CD4-positive, alpha-beta T cell treated with Interleukin-15 for 1 hour (primary cell): ENCODE measurements around the gene CHAD.
"Not testable (repeated sequence)": the region's sequence is repeated elsewhere in the genome, so short reads cannot be mapped to it uniquely, and the experiment has no call there.

Experiments
- DNase-seq: peaks from one replicate; pipeline ENCODE4 v3.0.0-alpha.2; 2020

CHAD gene

GRCh38 chr17:50452630-50453300, 15.9 kb downstream of the CHAD start:
- no peak for DNase-seq

GRCh38 chr17:50451943-50452629, 16.6 kb downstream of the CHAD start:
- no peak for DNase-seq

DNA sequence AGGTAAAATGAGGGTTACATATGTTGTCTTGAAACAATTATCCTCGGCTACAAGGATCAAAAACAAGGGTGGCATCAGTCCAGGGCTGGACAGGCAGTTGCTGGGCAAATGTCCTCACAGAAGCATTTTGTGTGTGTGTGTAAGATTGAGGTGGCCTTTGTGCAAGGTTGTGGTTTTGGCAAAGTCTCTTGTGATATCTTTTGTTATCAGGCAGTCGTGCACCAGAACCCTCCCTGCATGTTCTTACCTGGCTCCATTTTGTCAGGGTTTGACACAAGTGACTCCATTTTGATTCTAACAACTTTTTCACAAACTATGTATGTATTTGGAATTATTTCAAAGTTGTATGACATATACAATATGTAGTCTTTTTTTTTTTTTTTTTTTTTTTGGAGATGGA, 20.0 kb downstream of the CHAD start:
- no peak for DNase-seq

DNA sequence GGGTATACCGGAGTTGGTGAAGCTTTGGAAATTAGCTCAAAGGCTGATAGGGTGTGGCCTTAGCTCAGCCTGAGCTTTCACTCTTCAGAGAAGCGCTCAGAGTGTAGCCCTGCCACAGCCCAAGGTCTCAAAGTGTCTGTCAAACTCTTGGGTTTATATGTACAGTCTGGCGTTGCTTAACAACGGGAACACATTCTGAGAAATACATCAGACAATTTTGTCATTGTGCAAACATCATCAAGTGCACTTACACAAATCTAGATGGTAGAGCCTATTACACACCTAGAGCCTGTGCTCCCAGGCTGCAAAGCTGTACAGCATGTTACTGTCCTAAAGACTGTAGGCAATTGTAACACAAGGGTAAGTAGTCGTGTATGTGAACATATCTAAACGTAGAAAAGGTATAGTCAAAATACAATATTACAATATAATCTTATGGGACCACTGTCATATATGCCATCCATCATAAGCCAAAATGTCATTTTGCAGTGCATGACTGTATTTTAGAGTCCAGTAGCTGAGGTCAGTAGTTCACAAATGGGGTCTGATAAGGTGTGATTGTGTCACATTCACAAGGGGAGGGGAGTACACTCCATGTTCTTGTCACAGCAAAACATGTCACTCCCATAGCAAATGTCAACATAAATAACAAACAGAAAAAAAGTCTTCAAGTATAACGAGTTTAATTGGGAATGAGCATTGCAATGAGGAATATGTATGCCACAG, 20.6 kb downstream of the CHAD start:
- DNase-seq: no peak

DNA sequence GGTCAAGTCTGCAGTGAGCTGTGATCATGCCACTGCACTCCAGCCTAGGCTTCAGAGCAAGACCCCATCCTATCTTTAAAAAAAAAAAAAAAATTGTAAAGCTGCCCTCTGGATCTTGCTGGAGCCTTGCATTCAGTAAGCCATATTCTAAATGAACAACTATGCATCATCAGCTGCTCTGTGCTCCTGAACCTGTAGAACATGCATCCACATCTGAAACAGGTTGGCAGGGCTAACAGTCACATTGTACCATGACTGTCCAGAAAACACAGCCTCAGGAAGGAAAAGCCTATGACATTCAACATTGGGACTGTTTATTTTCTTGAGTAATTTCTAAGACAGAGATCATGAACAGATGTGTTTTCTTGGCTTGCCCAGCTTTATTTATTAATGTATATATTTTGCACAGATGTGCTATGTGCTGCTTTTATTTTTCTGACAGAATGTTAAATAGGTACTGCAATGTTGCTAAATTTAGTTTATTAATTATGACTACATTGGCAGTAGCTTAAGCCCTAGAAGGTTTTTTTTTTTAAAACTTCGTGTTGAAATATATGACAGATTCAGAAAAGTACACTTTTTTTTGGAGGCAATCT, 22.9 kb downstream of the CHAD start:
- DNase-seq: no peak

DNA sequence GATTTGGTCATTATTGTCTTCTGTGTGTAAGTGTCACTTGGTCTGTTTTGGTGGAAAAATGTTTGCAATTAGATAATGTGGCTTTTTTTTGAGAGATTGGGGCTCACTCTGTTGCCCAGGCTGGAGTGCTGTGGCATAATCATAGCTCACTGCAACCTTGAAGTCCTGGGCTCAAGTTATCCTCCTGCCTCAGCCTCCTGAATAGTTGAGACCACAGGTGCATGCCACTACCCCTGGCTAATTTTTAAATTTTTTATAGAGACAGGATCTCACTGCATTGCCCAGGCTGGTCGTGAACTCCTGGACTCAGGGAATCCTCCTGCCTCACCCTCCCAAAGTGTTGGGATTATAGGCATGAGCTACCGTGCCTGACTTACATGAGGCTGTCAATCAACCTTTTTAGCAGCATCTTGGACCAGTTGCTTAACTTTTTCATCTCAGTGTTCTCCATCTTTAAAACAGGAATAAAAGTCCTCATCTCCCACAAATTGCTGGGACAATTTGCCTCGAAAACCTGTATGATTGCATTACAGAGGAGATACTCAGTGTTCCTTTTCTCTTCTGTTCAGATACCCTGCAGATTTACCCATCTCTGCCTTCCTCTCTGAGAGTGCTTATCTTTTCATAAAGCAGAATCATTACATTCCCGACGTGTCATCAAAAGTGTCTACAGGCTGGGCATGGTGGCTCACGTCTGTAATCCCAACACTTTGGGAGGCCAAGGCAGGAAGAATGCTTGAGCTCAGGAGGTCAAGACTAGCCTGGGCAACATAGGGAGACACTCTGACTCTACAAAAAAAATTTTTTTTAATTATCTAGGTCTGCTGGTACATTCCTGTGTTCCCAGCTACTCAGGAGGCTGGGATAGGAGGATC, 23.6 kb downstream of the CHAD start:
- no peak for DNase-seq

DNA sequence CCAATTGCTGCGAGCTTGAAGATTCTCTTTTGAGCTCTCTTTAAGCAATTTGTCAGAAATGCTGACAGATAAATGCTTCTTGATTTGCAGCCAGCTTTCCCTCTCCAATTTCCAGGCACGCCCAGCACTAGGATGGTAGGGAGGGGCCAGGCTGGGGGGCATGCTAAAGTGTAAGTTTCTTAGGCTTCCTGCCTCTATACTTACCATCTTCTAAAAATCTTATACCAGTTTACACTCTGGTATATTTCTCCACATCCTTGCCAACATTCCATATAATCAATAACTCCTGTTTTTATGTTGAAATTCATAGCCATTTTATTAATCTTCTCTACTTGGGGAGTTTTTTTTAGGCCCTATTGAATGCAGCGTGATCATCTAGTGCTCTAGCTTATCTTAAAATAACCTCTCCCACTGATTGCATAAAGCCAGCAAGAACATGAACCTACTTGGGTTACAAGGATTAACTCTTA, 25.1 kb downstream of the CHAD start:
- DNase-seq: no peak

DNA sequence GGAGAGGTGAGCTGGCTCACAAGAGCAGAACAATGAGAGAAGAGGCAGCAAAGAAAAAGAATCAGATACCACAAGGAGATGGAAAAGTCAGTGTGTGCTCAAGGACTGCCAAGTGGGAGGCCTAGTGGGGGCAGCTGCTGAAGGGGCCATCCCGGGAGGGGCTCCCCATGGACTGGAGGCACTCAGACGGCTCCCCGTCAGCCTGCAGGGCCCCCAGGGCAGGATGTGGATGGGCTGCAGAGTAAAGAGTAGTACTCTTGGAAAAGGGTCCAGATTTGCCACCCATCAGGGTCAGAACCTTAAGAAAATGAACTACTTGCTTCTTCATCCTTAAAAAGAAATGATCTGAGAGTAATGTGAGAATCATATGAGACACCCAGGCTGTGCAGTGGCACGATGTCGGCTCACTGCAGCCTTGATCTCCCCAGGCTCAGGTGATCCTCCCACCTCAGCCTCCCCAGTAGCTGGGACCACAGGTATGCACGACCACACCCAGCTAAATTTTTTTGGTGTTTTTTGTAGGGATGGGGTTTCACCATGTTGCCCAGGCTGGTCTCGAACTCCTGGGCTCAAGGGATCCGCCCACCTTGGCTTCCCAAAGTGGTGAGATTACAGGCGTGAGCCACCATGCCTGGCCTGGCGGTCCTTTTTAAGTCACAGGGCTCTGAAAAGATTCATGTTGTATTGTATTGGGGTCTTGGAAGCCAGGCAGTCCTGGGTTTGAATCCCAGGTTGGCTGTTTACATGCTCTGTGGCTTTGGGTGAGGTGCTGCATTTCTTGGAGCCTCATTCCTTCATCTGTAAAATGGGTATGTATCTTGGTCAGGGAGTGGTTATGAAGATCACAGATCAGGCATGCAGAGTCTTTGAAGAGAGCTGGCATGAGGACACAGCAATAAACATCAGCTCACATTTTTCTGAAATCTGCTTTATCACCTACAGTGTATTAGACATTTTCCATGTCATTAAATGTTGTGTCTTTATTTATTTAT, 27.5 kb downstream of the CHAD start:
- no peak for DNase-seq

GRCh38 chr17:50440172-50440837, 28.4 kb downstream of the CHAD start:
- no peak for DNase-seq

DNA sequence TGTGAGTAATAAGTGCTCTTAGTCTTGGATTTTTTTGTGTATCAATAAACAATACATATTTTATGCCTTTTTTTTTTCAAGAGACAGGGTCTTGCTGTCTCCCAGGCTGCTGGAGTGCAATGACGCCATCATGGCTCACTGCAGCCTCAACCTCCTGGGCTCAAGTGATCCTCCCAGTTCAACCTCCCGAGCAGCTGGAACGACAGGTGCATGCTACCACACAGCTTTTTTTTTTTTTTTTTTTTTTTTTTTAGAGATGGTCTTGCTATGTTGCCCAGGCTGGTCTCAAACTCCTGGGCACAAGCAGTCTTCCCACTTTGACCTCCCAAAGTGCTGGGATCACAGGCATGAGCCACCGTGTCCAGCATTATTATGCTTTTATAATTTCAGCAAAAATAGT, 29.7 kb downstream of the CHAD start:
- no peak for DNase-seq

DNA sequence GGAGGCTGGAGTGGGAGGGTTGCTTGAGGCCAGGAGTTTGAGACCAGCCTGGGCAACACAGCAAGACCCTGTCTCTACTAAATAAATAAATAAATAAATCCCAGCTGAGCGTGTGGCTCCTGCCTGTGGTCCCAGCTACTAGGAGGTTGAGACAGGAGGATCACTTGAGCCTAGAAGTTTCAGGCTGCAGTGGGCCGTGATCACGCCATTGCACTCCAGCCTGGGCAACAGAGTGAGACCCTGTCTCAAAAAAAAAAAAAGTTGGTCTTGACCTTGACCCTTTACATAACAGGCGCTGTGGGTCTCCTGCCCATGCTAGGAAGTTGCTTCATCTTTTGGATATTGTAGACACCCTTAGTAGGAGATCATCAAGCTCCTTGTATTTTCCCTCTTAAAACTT, 31.3 kb downstream of the CHAD start:
- DNase-seq: no peak

- no peak for DNase-seq
Measured at GRCh38 chr17:50432125-50432762, 36.4 kb downstream of the CHAD start.

- DNase-seq: no peak
Measured at GRCh38 chr17:50430821-50431618, 37.7 kb downstream of the CHAD start.

GRCh38 chr17:50429793-50430192, 38.9 kb downstream of the CHAD start:
- DNase-seq: no peak

- DNase-seq: no peak
Measured at GRCh38 chr17:50428831-50429424, 39.8 kb downstream of the CHAD start.

DNA sequence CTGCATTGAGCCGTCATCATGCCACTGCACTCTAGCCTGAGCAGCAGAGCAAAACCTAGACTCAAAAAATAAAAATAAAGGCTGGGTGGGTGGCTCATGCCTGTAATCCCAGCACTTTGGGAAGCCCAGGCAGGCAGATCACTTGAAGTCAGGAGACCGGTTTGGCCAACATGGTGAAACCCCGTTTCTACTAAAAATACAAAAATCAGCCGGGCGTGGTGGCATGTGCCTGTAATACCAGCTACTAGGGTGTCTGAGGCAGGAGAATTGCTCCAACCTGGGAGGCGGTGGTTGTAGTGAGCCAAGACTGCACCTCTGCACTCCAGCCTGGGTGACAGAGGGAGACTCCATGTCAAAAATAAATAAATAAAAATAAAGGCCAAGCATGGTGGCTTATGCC, 40.6 kb downstream of the CHAD start:
- not testable (repeated sequence) for DNase-seq

DNA sequence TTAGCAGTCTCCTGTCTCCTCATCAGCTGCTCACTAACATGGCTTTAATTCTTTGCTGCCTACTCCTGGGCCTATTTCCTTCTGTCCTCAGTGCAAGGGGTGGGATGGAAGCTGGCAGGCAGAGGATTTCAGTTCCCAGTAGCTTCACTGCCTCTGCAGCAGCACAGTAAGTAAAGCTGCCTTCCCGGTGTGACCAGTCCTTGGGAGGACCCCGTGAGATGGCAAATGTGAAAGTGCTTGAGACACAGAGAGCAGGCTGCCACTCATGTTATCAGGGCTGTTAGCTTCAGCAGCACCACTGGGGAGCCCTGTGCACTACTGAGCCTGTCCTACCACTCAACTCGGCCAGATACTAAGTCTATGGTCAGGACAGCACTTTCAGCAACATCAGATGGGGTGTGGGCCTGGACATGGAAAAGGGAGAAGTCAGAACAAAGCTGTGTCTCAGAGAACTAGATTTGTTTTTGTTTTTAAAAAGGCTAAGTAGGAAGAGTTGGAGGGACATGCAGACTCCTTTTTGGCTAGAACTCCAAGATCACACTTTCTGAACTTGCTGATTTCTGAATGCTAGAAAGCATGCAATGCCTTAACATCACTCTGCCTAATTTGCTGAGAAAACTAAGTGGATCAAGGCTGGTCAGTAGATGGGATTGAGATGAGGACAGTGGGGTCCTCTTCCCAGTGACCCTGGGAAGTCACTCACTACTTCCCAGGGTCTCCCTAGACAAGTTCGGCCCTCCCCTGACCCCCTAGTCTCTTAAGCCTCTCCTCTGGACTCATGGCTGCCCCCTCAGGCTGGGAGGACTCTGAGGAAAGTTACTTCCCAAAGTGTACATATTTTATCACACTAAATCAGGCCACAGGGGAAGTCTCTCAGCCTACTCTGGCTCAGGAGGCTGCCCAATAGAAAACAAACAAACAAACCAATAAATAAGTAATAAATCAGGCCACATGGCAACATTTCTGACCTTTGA, 41.6 kb downstream of the CHAD start:
- no peak for DNase-seq

- DNase-seq: no peak
Measured at GRCh38 chr17:50426472-50426782, 42.3 kb downstream of the CHAD start.
